GM12892 (cell line): ENCODE data around the gene EPN2.
"Not testable (repeated sequence)": the region's sequence is repeated elsewhere in the genome, so short reads cannot be mapped to it uniquely, and the experiment has no call there.

Experiments
- POLR2A ChIP-seq: IDR thresholded peaks from 2 replicates; pipeline ENCODE4 v1.6.1; 2011; ENCODE audit warnings: low read depth, low read length, control low read depth
- POLR2AphosphoS5 ChIP-seq: IDR thresholded peaks from 2 replicates; pipeline ENCODE4 v1.6.1; 2011; ENCODE audit warnings: low read depth, low read length, control low read depth

DNA sequence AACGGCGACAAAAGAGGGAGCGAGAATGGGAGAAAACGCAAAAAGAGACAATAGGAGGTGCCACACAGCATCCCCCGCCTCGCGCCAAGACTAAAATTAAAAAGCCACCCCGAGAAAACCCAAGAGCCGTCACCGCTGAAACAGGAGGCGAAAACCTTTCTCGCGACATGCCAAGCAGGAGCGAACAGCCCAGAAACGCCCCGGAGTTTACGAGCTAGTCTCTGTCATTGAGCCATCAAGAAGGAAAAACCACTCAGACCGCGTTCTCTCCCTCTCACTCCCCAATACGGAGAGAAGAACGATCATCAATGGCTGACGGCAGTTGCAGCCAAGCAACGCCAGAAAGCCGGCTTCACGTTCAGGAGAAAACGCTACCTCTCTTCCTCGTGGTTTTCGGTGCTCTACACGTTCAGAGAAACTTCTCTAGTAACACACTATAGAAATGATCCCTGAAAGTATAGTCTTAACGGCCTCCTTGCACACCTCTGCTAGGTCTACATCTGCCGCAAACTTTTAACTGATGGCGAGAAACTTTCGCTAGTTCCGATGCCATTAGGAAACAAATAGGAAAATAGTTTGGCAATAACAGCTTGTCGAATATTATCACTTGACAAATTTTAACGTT, 47.3 kb upstream of the EPN2 start:
- not testable (repeated sequence) for TF ChIP-seq POLR2AphosphoS5, POLR2A
